Measurements from ENCODE around the gene SNX19. TPM values are rescaled to one million over a fixed set of nuclear protein-coding genes. Genes with fewer than 3 reads are reported as not detected.

The SNX19 gene
- total and polyA plus RNA-seq, 2 experiments from 2014 or later = 5.2 to 30.0 TPM

DNA sequence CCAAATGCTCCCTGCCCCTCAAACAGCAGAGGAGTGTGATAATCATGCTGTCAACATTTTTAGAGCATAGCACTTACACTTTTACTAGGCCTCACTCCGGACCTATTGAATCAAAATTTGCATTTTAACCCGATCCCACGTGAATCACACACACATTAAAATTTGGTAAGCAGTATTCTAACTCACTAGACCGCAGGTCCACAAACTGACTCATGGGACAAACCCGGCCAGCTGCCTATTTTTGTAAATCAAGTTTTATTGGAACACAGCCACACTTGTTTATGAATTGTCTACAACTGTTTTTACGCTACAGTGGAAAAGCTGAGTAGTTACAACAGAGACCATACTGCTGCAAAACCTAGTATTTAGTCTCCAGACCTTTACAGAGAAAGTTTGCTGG lies 43.3 kb downstream of the SNX19 start (continued):
- TF ChIP-seq, protein P1, sequence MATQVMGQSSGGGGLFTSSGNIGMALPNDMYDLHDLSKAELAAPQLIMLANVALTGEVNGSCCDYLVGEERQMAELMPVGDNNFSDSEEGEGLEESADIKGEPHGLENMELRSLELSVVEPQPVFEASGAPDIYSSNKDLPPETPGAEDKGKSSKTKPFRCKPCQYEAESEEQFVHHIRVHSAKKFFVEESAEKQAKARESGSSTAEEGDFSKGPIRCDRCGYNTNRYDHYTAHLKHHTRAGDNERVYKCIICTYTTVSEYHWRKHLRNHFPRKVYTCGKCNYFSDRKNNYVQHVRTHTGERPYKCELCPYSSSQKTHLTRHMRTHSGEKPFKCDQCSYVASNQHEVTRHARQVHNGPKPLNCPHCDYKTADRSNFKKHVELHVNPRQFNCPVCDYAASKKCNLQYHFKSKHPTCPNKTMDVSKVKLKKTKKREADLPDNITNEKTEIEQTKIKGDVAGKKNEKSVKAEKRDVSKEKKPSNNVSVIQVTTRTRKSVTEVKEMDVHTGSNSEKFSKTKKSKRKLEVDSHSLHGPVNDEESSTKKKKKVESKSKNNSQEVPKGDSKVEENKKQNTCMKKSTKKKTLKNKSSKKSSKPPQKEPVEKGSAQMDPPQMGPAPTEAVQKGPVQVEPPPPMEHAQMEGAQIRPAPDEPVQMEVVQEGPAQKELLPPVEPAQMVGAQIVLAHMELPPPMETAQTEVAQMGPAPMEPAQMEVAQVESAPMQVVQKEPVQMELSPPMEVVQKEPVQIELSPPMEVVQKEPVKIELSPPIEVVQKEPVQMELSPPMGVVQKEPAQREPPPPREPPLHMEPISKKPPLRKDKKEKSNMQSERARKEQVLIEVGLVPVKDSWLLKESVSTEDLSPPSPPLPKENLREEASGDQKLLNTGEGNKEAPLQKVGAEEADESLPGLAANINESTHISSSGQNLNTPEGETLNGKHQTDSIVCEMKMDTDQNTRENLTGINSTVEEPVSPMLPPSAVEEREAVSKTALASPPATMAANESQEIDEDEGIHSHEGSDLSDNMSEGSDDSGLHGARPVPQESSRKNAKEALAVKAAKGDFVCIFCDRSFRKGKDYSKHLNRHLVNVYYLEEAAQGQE (IDR thresholded peaks at IDR 0.05; ENCODE audit: unreplicated experiment) = no peak
- no peak for TF ChIP-seq EZH2 (IDR thresholded peaks at IDR 0.05; ENCODE audit: low read depth, unreplicated experiment)

DNA sequence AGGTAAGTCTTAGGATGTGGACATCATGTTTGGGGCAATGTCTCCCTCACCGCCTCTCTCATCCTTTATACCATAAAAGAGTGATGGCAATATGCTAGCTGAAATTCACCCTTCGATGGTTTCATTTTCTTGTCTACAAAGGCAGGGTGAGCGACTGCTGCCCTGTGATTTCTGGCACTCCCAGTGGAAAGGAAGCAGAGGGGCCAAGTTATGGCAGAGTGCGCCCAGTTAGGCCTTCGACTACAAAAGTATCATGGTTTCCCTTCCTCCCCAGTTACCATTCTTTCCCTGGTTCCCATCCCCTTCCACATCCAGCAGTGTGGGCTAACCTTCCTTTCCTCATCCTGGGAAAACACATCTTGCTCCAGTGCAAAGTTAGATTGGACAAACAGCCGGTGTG lies 43.8 kb downstream of the SNX19 start:
- Histone ChIP-seq H3K9me2 (ENCODE audit: insufficient read depth) (no peaks in the 10 kb centered on the region), H4K20me1 (replicated peaks; ENCODE audit: insufficient read depth) (no peaks in the 10 kb centered on the region), H3K4me1 (ENCODE audit: insufficient read depth) (no peaks in the 10 kb centered on the region), H2AFZ (no peak overlapping the region), H3K79me2 (replicated peaks; ENCODE audit: insufficient read depth) (no peaks in the 10 kb centered on the region), H3K27me3 (ENCODE audit: insufficient read depth) (no peaks in the 10 kb centered on the region), H3K27ac (ENCODE audit: low read depth) (no peak overlapping the region), H3F3A (replicated peaks; ENCODE audit: low read depth) (no peaks in the 10 kb centered on the region), H3K4me2 (no peak overlapping the region), H3K36me3 (ENCODE audit: insufficient read depth) (peaks cover 11% of the 10 kb centered on the region; the same call in 1 of the 2 replicates), H3K4me3 (no peak overlapping the region)
- Mint-ChIP-seq H3K27ac (no peak overlapping the region), H3K4me3 (no peak overlapping the region), H3K36me3 (ENCODE audit: low read depth) (peaks cover 7% of the 10 kb centered on the region; the same call in 2 of the 3 replicates), H3K9me3 (no peaks in the 10 kb centered on the region), H3K27me3 (ENCODE audit: insufficient read depth, low read depth, poor library complexity) (no peaks in the 10 kb centered on the region), H3K4me1 (peaks cover 2% of the 10 kb centered on the region; the same call in 1 of the 3 replicates)
- no peak for ATAC-seq
- no peak for DNase-seq (ENCODE audit: low spot score)
- TF ChIP-seq POLR2AphosphoS5 (IDR thresholded peaks at IDR 0.05; ENCODE audit: low read depth) (no peak), NANOG (IDR thresholded peaks at IDR 0.05; ENCODE audit: borderline replicate concordance) (no peak), EZH2phosphoT487 (IDR thresholded peaks at IDR 0.05; ENCODE audit: unreplicated experiment) (no peak), STAT1 (IDR thresholded peaks at IDR 0.05; ENCODE audit: unreplicated experiment) (no peak), ZNF114 (CRISPR knock-in tag; IDR thresholded peaks at IDR 0.05) (no peak), EZH2 (IDR thresholded peaks at IDR 0.05; ENCODE audit: low read depth, unreplicated experiment) (no peak), ZNF331 (CRISPR knock-in tag; IDR thresholded peaks at IDR 0.05; ENCODE audit: low read depth) (no peak), JUNB (IDR thresholded peaks at IDR 0.05; ENCODE audit: unreplicated experiment) (no peak), CREB1 (CRISPR knock-in tag; IDR thresholded peaks at IDR 0.05; ENCODE audit: low read depth) (no peak)
- TF ChIP-seq, protein P2, sequence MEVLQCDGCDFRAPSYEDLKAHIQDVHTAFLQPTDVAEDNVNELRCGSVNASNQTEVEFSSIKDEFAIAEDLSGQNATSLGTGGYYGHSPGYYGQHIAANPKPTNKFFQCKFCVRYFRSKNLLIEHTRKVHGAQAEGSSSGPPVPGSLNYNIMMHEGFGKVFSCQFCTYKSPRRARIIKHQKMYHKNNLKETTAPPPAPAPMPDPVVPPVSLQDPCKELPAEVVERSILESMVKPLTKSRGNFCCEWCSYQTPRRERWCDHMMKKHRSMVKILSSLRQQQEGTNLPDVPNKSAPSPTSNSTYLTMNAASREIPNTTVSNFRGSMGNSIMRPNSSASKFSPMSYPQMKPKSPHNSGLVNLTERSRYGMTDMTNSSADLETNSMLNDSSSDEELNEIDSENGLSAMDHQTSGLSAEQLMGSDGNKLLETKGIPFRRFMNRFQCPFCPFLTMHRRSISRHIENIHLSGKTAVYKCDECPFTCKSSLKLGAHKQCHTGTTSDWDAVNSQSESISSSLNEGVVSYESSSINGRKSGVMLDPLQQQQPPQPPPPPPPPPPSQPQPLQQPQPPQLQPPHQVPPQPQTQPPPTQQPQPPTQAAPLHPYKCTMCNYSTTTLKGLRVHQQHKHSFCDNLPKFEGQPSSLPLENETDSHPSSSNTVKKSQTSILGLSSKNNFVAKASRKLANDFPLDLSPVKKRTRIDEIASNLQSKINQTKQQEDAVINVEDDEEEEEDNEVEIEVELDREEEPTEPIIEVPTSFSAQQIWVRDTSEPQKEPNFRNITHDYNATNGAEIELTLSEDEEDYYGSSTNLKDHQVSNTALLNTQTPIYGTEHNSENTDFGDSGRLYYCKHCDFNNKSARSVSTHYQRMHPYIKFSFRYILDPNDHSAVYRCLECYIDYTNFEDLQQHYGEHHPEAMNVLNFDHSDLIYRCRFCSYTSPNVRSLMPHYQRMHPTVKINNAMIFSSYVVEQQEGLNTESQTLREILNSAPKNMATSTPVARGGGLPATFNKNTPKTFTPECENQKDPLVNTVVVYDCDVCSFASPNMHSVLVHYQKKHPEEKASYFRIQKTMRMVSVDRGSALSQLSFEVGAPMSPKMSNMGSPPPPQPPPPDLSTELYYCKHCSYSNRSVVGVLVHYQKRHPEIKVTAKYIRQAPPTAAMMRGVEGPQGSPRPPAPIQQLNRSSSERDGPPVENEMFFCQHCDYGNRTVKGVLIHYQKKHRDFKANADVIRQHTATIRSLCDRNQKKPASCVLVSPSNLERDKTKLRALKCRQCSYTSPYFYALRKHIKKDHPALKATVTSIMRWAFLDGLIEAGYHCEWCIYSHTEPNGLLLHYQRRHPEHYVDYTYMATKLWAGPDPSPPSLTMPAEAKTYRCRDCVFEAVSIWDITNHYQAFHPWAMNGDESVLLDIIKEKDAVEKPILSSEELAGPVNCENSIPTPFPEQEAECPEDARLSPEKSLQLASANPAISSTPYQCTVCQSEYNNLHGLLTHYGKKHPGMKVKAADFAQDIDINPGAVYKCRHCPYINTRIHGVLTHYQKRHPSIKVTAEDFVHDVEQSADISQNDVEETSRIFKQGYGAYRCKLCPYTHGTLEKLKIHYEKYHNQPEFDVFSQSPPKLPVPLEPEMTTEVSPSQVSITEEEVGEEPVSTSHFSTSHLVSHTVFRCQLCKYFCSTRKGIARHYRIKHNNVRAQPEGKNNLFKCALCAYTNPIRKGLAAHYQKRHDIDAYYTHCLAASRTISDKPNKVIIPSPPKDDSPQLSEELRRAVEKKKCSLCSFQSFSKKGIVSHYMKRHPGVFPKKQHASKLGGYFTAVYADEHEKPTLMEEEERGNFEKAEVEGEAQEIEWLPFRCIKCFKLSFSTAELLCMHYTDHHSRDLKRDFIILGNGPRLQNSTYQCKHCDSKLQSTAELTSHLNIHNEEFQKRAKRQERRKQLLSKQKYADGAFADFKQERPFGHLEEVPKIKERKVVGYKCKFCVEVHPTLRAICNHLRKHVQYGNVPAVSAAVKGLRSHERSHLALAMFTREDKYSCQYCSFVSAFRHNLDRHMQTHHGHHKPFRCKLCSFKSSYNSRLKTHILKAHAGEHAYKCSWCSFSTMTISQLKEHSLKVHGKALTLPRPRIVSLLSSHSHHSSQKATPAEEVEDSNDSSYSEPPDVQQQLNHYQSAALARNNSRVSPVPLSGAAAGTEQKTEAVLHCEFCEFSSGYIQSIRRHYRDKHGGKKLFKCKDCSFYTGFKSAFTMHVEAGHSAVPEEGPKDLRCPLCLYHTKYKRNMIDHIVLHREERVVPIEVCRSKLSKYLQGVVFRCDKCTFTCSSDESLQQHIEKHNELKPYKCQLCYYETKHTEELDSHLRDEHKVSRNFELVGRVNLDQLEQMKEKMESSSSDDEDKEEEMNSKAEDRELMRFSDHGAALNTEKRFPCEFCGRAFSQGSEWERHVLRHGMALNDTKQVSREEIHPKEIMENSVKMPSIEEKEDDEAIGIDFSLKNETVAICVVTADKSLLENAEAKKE (CRISPR knock-in tag; IDR thresholded peaks at IDR 0.05) = no peak
- TF ChIP-seq, protein P3, sequence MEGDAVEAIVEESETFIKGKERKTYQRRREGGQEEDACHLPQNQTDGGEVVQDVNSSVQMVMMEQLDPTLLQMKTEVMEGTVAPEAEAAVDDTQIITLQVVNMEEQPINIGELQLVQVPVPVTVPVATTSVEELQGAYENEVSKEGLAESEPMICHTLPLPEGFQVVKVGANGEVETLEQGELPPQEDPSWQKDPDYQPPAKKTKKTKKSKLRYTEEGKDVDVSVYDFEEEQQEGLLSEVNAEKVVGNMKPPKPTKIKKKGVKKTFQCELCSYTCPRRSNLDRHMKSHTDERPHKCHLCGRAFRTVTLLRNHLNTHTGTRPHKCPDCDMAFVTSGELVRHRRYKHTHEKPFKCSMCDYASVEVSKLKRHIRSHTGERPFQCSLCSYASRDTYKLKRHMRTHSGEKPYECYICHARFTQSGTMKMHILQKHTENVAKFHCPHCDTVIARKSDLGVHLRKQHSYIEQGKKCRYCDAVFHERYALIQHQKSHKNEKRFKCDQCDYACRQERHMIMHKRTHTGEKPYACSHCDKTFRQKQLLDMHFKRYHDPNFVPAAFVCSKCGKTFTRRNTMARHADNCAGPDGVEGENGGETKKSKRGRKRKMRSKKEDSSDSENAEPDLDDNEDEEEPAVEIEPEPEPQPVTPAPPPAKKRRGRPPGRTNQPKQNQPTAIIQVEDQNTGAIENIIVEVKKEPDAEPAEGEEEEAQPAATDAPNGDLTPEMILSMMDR (conservative IDR thresholded peaks at IDR 0.05; ENCODE audit: low read depth in 2 of 2) = no peak
- TF ChIP-seq, protein P4, sequence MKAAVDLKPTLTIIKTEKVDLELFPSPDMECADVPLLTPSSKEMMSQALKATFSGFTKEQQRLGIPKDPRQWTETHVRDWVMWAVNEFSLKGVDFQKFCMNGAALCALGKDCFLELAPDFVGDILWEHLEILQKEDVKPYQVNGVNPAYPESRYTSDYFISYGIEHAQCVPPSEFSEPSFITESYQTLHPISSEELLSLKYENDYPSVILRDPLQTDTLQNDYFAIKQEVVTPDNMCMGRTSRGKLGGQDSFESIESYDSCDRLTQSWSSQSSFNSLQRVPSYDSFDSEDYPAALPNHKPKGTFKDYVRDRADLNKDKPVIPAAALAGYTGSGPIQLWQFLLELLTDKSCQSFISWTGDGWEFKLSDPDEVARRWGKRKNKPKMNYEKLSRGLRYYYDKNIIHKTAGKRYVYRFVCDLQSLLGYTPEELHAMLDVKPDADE (IDR thresholded peaks at IDR 0.05) = no peak

Data from GM23338 (cell line).